Gastroesophageal sphincter (tissue), 4 donors: ENCODE measurements around the gene PDE10A. TPM values are rescaled to one million over a fixed set of nuclear protein-coding genes. Genes with fewer than 3 reads are reported as not detected.

Source experiments
- ATAC-seq: fragments of 150-250 bp; one replicate; pipeline ENCODE4 v1.9.1; 2016; ENCODE audit warnings: mild to moderate bottlenecking, moderate library complexity
- H3K27ac ChIP-seq, 4 donors: fragments of 200-600 bp; sonication (generic) in 3 of 4; 1 replicate in 3 of 4; 2 replicates in 1 of 4; pipeline ENCODE4 v1.5.1; 2016 to 2019
- H3K27me3 ChIP-seq: fragments of 200-600 bp; sonication (generic); one replicate; pipeline ENCODE4 v1.5.1; 2019
- H3K36me3 ChIP-seq, 2 donors: fragments of 200-600 bp; sonication (generic); one replicate each; pipeline ENCODE4 v1.5.1; 2019; ENCODE audit warnings: control low read depth in 1 of 2
- H3K4me1 ChIP-seq, 3 donors: fragments of 200-600 bp; sonication (generic); 1 replicate in 2 of 3; 2 replicates in 1 of 3; pipeline ENCODE4 v1.5.1; 2016 to 2019; ENCODE audit warnings: control low read depth in 2 of 3
- H3K4me3 ChIP-seq, 2 donors: fragments of 200-600 bp; sonication (generic); one replicate each; pipeline ENCODE4 v1.5.1; 2019; ENCODE audit warnings: mild to moderate bottlenecking in 1 of 2, moderate library complexity in 1 of 2
- H3K9me3 ChIP-seq, 3 donors: fragments of 200-600 bp; sonication (generic); one replicate each; pipeline ENCODE4 v1.5.1; 2017 to 2019; ENCODE audit warnings: control low read depth in 2 of 3
- CTCF ChIP-seq, 4 experiments: fragments of 200-600 bp in 2 of 4; fragments of 450-650 bp in 2 of 4; sonication (generic) in 1 of 4; IDR thresholded peaks; one replicate each; pipeline ENCODE4 v1.5.1; 2017 to 2019; ENCODE audit warnings: antibody characterized with exemption in 4 of 4, mild to moderate bottlenecking in 2 of 4, moderate library complexity in 2 of 4
- EP300 ChIP-seq: sonication (generic); formaldehyde crosslinking; IDR thresholded peaks from one replicate; pipeline ENCODE4 v1.6.1; 2017; ENCODE audit warnings: antibody characterized with exemption, mild to moderate bottlenecking
- POLR2A ChIP-seq, 2 donors: fragments of 450-650 bp; IDR thresholded peaks; one replicate each; pipeline ENCODE4 v1.6.1; 2017; ENCODE audit warnings: antibody characterized with exemption in 2 of 2, mild to moderate bottlenecking in 2 of 2, moderate library complexity in 1 of 2
- POLR2AphosphoS5 ChIP-seq: sonication (generic); formaldehyde crosslinking; IDR thresholded peaks from one replicate; pipeline ENCODE4 v1.6.1; 2017; ENCODE audit warnings: antibody characterized with exemption
- WGBS, 2 donors: methylation state at CpG; one replicate each; pipeline ENCODE4 v1.1.5; 2018; ENCODE audit warnings: low coverage in 1 of 2; 5-methylcytosine and 5-hydroxymethylcytosine counted together
- total RNA-seq, 4 donors: library from RNA; depleted of rRNA; stranded (reverse); fragments of >200 nt; gene quantifications; one replicate each; pipeline ENCODE4 v1.1.0, GENCODE V29; 2016

PDE10A gene
- total RNA-seq, 4 donors from 2014 or later, result 2.5 to 12.1 (median 4.0) TPM

GRCh38 chr6:165575158-165575549 is 87.9 kb downstream of the PDE10A start:
- WGBS, 2 donors, result 57 to 82% methylated on average over 1 to 3 of the region's 3 CpGs
- Histone ChIP-seq H3K4me1 (peaks cover 0 to 20% (median 0%) of the 10 kb centered on the region in 3 donors), H3K27ac (peak overlapping the region in 1 of 4 donors; percentile 11), H3K9me3 (no peaks in the 10 kb centered on the region), H3K36me3 (no peaks in the 10 kb centered on the region), H3K27me3 (no peaks in the 10 kb centered on the region), H3K4me3 (no peak overlapping the region)
- no peak for TF ChIP-seq POLR2A (IDR thresholded peaks at IDR 0.05)
- TF ChIP-seq POLR2AphosphoS5, result no peak
- TF ChIP-seq EP300, result no peak
- TF ChIP-seq CTCF (IDR thresholded peaks at IDR 0.05), result no peak
- ATAC-seq, result no peak

- H3K9me3 ChIP-seq, result no peaks in the 10 kb centered on the region
- TF ChIP-seq EP300 (no peak), POLR2A (IDR thresholded peaks at IDR 0.05) (no peak), CTCF (IDR thresholded peaks at IDR 0.05) (no peak), POLR2AphosphoS5 (no peak)
- H3K4me1 ChIP-seq, result peaks cover 0 to 20% (median 0%) of the 10 kb centered on the region in 3 donors
- 74 to 75% methylated on average over 6 of the region's 6 CpGs for WGBS, 2 donors
- no peaks in the 10 kb centered on the region for H3K27me3 ChIP-seq
- peak overlapping the region in 3 of 4 donors; percentile 11 to 18 (median 18) for H3K27ac ChIP-seq
- ATAC-seq, result no peak
- no peak overlapping the region for H3K4me3 ChIP-seq
- H3K36me3 ChIP-seq, result no peaks in the 10 kb centered on the region
These were observed 88.6 kb downstream of the PDE10A start for GRCh38 chr6:165574220-165575157.

DNA sequence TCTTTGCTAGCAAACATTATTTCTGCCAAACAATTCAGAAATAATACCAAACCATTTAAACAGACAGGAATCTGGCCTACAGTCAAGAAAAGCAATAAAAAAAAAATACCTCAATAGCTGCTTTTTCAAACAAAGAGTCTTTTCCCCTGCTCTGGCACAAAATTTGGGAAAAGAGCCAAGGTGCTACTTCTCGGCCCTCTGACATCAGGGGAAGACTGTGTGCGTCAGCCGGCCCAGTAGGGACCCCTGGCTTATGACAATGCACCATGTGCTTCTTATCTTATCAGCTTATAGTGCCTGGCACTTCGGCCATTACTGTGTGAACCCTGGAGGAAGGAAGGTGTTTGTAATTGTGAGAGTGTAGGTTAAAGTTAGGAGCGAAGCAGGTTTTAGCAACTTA is 89.4 kb downstream of the PDE10A start:
- H3K4me1 ChIP-seq, result peaks cover 0 to 20% (median 0%) of the 10 kb centered on the region in 3 donors
- H3K4me3 ChIP-seq, result no peak overlapping the region
- peak overlapping the region in 1 of 4 donors; percentile 18 for H3K27ac ChIP-seq
- no peak for TF ChIP-seq POLR2AphosphoS5
- peak; percentile 8 for TF ChIP-seq EP300
- no peaks in the 10 kb centered on the region for H3K9me3 ChIP-seq
- 18 to 22% methylated on average over 4 to 5 of the region's 5 CpGs for WGBS, 2 donors
- no peaks in the 10 kb centered on the region for H3K27me3 ChIP-seq
- H3K36me3 ChIP-seq, result no peaks in the 10 kb centered on the region
- ATAC-seq, result peak; percentile 74

- Histone ChIP-seq H3K4me3 (no peak overlapping the region), H3K9me3 (no peaks in the 10 kb centered on the region), H3K4me1 (peaks cover 0 to 20% (median 0%) of the 10 kb centered on the region in 3 donors), H3K36me3 (no peaks in the 10 kb centered on the region), H3K27me3 (no peaks in the 10 kb centered on the region), H3K27ac (no peak overlapping the region)
- no peak for ATAC-seq
- 82 to 95% methylated on average over 3 of the region's 3 CpGs for WGBS, 2 donors
- no peak for TF ChIP-seq EP300
These were observed 91.3 kb downstream of the PDE10A start for GRCh38 chr6:165571721-165572132.

- Histone ChIP-seq H3K36me3 (no peaks in the 10 kb centered on the region), H3K9me3 (no peaks in the 10 kb centered on the region), H3K27ac (no peak overlapping the region), H3K27me3 (no peaks in the 10 kb centered on the region), H3K4me3 (no peak overlapping the region), H3K4me1 (peaks cover 0 to 20% (median 0%) of the 10 kb centered on the region in 3 donors)
- WGBS, 2 donors, result 72 to 96% methylated on average over 2 of the region's 2 CpGs
- TF ChIP-seq POLR2A (IDR thresholded peaks at IDR 0.05), result no peak
- no peak for TF ChIP-seq CTCF (IDR thresholded peaks at IDR 0.05)
- no peak for TF ChIP-seq POLR2AphosphoS5
- no peak for TF ChIP-seq EP300
- no peak for ATAC-seq
These were observed 91.9 kb downstream of the PDE10A start for GRCh38 chr6:165571068-165571682.
